Measurements from ENCODE around the gene CMKLR1.

Gene CMKLR1

DNA sequence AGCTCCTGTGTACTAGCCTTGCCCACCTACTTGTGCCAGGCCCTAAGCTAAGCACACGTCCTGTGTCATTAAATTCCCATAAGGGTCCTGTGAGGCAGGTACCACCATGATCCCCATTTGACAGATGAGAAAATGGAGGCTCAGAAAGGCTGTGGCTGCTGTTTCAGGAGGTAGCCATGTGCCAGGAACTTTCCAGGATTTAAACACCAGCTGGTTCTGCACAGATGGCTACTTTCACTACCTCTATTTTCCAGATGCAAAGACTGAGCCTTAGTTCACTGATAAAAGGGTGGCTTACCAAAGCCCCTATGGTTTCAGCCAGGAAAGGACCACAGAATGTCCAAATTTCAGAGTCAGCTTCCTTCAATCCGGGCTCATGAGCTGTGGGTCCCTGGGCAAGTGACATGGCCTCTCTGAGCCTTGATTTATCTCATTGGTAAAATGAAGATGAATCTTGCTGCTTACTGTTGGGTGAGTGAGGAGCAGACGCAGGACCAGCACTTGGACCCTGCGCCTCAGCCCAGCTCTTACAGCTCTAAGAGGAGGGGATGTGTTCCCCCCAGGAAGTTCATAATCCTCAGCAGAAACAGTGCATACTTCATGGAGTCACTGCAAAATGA lies 23.5 kb downstream of the CMKLR1 start:
- DNase-seq (ENCODE audit: low read depth), result no peak

GRCh38 chr12:108313606-108314351 lies 25.3 kb downstream of the CMKLR1 start:
- DNase-seq (ENCODE audit: low read depth), result no peak

- no peak for DNase-seq (ENCODE audit: low read depth)
These were observed 25.9 kb downstream of the CMKLR1 start for GRCh38 chr12:108313241-108313605.

GRCh38 chr12:108312693-108313189 lies 26.4 kb downstream of the CMKLR1 start:
- no peak for DNase-seq (ENCODE audit: low read depth)

GRCh38 chr12:108312073-108312659 lies 26.9 kb downstream of the CMKLR1 start:
- no peak for DNase-seq (ENCODE audit: low read depth)

- DNase-seq (ENCODE audit: low read depth), result no peak
These were observed 27.5 kb downstream of the CMKLR1 start for GRCh38 chr12:108311605-108312004.

DNA sequence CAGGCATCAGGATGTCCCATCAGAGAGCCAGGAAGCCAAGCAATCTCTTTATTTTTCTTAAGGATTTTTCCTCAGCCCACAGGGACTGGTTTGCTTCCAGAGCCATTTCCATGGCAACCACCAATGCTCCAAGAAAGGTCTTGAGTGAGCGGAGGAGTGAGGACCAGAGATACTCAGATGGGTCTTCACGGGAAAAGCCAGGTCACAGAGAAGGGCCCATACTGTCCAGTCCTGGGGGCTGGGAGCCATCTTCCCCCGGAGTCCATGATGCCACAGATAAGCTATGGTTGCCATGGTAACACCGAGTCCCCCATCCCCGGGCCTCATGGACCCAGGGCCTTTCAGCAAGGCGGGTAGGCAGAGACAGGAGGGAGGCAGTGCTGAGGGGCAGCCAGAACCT lies 28.6 kb downstream of the CMKLR1 start:
- DNase-seq (ENCODE audit: low read depth), result no peak

- DNase-seq (ENCODE audit: low read depth), result no peak
These were observed 29.3 kb downstream of the CMKLR1 start for GRCh38 chr12:108309674-108310312.

DNA sequence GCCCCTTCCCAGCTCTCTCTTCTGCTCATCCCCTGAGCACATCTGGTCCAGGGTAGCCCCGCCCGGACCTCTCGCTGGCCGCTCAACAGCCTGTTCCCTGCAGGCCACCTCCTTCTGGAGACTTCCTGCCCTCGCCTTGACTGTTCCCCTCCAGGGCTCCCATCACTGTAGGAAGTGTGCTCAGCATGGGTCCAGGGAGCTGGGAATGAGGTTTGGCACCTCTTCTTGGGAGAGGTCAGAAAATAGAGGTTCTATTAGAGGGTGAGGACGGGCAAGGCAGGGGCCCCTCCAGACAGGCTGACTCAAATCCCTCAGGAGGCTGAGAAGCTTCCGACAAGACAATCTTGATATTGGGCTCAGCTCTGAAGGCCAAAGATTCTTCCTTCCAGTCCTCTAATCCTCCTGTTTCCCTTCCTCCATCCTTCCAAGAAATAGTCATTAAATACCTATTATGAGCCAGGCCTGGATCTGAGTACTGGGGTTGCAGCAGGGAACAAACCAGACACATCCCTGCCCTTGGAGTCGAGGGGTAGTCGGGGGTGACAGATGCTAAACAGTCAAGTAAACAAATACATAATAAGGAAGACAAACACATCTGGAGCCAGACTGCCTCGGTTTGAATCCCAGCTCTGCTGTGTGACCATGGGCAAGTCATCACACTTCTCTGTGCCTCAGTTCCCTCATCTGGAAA lies 30.6 kb downstream of the CMKLR1 start:
- DNase-seq (ENCODE audit: low read depth), result no peak

DNA sequence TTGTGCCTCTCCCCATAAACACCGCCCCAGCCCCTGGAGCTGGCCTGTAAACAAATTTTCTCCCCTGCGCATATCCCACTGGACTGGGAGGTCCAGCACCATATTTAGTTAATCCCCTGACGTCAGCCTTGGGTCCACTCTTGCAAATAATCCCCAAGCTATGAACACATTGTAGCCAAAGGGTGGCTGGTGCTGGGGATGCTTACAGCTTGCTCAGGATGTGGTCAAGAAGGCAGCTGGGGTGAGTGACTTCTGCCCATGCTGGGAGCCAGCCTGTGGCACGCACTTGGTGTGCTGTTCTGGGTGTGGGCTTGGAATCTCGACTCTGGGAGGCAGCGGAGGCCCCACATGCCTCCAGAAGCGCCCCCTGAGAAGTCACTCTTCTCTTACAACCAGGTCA lies 32.1 kb downstream of the CMKLR1 start:
- DNase-seq (ENCODE audit: low read depth), result no peak

DNA sequence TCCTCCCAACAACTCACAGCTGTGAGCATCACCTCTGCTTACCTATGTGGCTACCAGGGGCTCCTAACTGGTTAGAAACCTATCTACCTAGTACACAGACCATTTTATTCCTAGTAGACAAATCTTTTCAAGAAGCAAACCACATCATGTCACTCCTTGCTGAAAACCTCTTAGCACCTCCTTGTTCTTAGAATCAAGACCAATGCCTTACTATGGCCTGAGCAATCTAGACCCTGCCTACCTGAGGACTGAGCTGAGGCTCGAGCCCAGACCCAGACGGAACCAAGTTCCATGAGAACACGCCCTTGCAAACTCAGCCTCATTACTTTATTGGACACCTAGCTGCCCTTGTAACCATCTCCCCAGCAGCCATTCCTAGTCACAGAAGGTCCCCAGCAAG lies 32.6 kb downstream of the CMKLR1 start:
- DNase-seq (ENCODE audit: low read depth), result no peak

GRCh38 chr12:108305991-108306501 lies 33.1 kb downstream of the CMKLR1 start:
- DNase-seq (ENCODE audit: low read depth), result no peak

GRCh38 chr12:108305520-108305919 lies 33.6 kb downstream of the CMKLR1 start:
- DNase-seq (ENCODE audit: low read depth), result no peak

- no peak for DNase-seq (ENCODE audit: low read depth)
These were observed 34.5 kb downstream of the CMKLR1 start for GRCh38 chr12:108304633-108305032.

GRCh38 chr12:108303703-108304102 lies 35.4 kb downstream of the CMKLR1 start:
- no peak for DNase-seq (ENCODE audit: low read depth)

GRCh38 chr12:108302403-108303311 lies 36.5 kb downstream of the CMKLR1 start:
- no peak for DNase-seq (ENCODE audit: low read depth)

- DNase-seq (ENCODE audit: low read depth), result no peak
These were observed 37.1 kb downstream of the CMKLR1 start for GRCh38 chr12:108302016-108302402.

- DNase-seq (ENCODE audit: low read depth), result no peak
These were observed 37.8 kb downstream of the CMKLR1 start for GRCh38 chr12:108301346-108301745.

GRCh38 chr12:108299980-108300696 lies 39.0 kb downstream of the CMKLR1 start:
- no peak for DNase-seq (ENCODE audit: low read depth)

- DNase-seq (ENCODE audit: low read depth), result no peak
These were observed 39.6 kb downstream of the CMKLR1 start for GRCh38 chr12:108299516-108299915.
